Endodermal cell (in vitro differentiated cells): ENCODE measurements around the gene RNPS1. TPM values are rescaled to one million over a fixed set of nuclear protein-coding genes. Genes with fewer than 3 reads are reported as not detected.

ENCODE experiments used
- DNase-seq: peaks from one replicate; pipeline ENCODE4 v3.0.0-alpha.2; 2017
- H3K27ac ChIP-seq: 2 replicates; pipeline ENCODE4 v1.5.1; 2013; ENCODE audit warnings: mild to moderate bottlenecking, low read depth, low read length, moderate library complexity
- H3K27me3 ChIP-seq: 2 replicates; pipeline ENCODE4 v1.6.1; 2013; ENCODE audit warnings: mild to moderate bottlenecking, low read length, moderate library complexity; ENCODE audit not compliant: insufficient read depth, control insufficient read depth, poor library complexity, severe bottlenecking
- H3K36me3 ChIP-seq: 2 replicates; pipeline ENCODE4 v1.7.0; 2013; ENCODE audit warnings: mild to moderate bottlenecking, low read length, moderate library complexity; ENCODE audit not compliant: control insufficient read depth, insufficient read depth
- H3K4me1 ChIP-seq: one replicate; pipeline ENCODE4 v1.7.0; 2013; ENCODE audit warnings: low read length; ENCODE audit not compliant: control insufficient read depth, insufficient read depth
- H3K4me3 ChIP-seq: 2 replicates; pipeline ENCODE4 v1.5.1; 2013; ENCODE audit warnings: mild to moderate bottlenecking, low read length, moderate library complexity
- H3K9ac ChIP-seq: 2 replicates; pipeline ENCODE4 v1.6.1; 2013; ENCODE audit warnings: mild to moderate bottlenecking, low read length, moderate library complexity; ENCODE audit not compliant: poor library complexity, severe bottlenecking; ENCODE audit errors: extremely low read depth
- H3K9me3 ChIP-seq: 2 replicates; pipeline ENCODE4 v1.6.1; 2013; ENCODE audit warnings: mild to moderate bottlenecking, low read length, moderate library complexity; ENCODE audit not compliant: control insufficient read depth
- H3K27ac Mint-ChIP-seq: 2 replicates; pipeline ENCODE4 v1.8.0; 2020; ENCODE audit warnings: mixed read lengths
- H3K27me3 Mint-ChIP-seq: 2 replicates; pipeline ENCODE4 v1.8.0; 2021; ENCODE audit warnings: mild to moderate bottlenecking, mixed read lengths; ENCODE audit not compliant: insufficient read depth
- H3K36me3 Mint-ChIP-seq: 2 replicates; pipeline ENCODE4 v1.8.0; 2020; ENCODE audit warnings: low read depth, mixed read lengths
- H3K4me1 Mint-ChIP-seq: 2 replicates; pipeline ENCODE4 v1.8.0; 2020; ENCODE audit warnings: mixed read lengths
- H3K4me3 Mint-ChIP-seq: 2 replicates; pipeline ENCODE4 v1.8.0; 2020; ENCODE audit warnings: mild to moderate bottlenecking, moderate library complexity, mixed read lengths
- H3K9me3 Mint-ChIP-seq: 2 replicates; pipeline ENCODE4 v1.8.0; 2020; ENCODE audit warnings: mild to moderate bottlenecking, mixed read lengths
- WGBS, 2 experiments: methylation state at CpG; one replicate each; pipeline versions ENCODE4 v1.1.5 to v1.1.7; 2013; ENCODE audit warnings: missing lambda C conversion rate in 2 of 2, mixed read lengths in 1 of 2; ENCODE audit not compliant: insufficient coverage in 1 of 2, insufficient read length in 1 of 2; 5-methylcytosine and 5-hydroxymethylcytosine counted together
- microRNA-seq: library from miRNA; unstranded; fragments of <30 nt; microRNA quantifications from one replicate; pipeline ENCODE4 v1.2.0, GENCODE V29; 2020; ENCODE audit warnings: borderline microRNAs expressed
- total RNA-seq, 2 donors: library from RNA; stranded (reverse); fragmentation: NEBNext Ultra II Directional in 1 of 2; extraction: Animal tissue kit (Norgen Biotek cat#: 25700) in 1 of 2; gene quantifications; 2 replicates in 1 of 2; 3 replicates in 1 of 2; pipeline ENCODE4 v1.2.1, GENCODE V29; 2021
- TF ChIP-seq, protein P1 (sequence below): fragments of 200-600 bp; sonication (generic); conservative IDR thresholded peaks from 2 replicates; pipeline ENCODE4 v1.5.0; 2021; ENCODE audit warnings: antibody characterized with exemption, mild to moderate bottlenecking

Gene RNPS1
- total RNA-seq, 2 donors from 2014 or later: 273 to 289 TPM

DNA sequence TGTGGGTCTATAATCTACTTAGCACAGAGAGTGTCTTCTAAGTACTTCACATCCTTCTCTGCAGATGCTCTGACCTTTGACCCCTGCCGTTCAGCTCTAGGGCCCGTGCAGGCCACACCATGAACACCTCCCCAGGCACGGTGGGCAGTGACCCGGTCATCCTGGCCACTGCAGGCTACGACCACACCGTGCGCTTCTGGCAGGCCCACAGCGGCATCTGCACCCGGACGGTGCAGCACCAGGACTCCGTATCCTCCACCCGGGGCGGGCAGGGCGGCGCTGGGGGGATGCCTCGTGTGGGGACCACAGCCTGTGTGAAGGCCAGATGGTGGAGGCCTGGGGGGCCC lies 62.0 kb downstream of the RNPS1 start:
- Mint-ChIP-seq H3K36me3 (peaks cover 21% of the 10 kb centered on the region), H3K9me3 (peaks cover 5% of the 10 kb centered on the region), H3K4me3 (peak overlapping the region; percentile 68), H3K4me1 (peaks cover 2% of the 10 kb centered on the region), H3K27me3 (peaks cover 22% of the 10 kb centered on the region), H3K27ac (peak overlapping the region; percentile 61)
- H3K27ac ChIP-seq: no peak overlapping the region
- H3K27me3 ChIP-seq: no peaks in the 10 kb centered on the region
- H3K36me3 ChIP-seq: peaks cover 15% of the 10 kb centered on the region
- WGBS, 2 experiments: 0 to 26% methylated on average over 2 to 16 of the region's 16 CpGs
- H3K9ac ChIP-seq: peak overlapping the region; percentile 15
- peak overlapping the region; percentile 90 for H3K4me3 ChIP-seq
- TF ChIP-seq, protein P1, sequence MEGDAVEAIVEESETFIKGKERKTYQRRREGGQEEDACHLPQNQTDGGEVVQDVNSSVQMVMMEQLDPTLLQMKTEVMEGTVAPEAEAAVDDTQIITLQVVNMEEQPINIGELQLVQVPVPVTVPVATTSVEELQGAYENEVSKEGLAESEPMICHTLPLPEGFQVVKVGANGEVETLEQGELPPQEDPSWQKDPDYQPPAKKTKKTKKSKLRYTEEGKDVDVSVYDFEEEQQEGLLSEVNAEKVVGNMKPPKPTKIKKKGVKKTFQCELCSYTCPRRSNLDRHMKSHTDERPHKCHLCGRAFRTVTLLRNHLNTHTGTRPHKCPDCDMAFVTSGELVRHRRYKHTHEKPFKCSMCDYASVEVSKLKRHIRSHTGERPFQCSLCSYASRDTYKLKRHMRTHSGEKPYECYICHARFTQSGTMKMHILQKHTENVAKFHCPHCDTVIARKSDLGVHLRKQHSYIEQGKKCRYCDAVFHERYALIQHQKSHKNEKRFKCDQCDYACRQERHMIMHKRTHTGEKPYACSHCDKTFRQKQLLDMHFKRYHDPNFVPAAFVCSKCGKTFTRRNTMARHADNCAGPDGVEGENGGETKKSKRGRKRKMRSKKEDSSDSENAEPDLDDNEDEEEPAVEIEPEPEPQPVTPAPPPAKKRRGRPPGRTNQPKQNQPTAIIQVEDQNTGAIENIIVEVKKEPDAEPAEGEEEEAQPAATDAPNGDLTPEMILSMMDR: no peak
- H3K9me3 ChIP-seq: no peaks in the 10 kb centered on the region
- H3K4me1 ChIP-seq: no peaks in the 10 kb centered on the region
- no peak for DNase-seq

DNA sequence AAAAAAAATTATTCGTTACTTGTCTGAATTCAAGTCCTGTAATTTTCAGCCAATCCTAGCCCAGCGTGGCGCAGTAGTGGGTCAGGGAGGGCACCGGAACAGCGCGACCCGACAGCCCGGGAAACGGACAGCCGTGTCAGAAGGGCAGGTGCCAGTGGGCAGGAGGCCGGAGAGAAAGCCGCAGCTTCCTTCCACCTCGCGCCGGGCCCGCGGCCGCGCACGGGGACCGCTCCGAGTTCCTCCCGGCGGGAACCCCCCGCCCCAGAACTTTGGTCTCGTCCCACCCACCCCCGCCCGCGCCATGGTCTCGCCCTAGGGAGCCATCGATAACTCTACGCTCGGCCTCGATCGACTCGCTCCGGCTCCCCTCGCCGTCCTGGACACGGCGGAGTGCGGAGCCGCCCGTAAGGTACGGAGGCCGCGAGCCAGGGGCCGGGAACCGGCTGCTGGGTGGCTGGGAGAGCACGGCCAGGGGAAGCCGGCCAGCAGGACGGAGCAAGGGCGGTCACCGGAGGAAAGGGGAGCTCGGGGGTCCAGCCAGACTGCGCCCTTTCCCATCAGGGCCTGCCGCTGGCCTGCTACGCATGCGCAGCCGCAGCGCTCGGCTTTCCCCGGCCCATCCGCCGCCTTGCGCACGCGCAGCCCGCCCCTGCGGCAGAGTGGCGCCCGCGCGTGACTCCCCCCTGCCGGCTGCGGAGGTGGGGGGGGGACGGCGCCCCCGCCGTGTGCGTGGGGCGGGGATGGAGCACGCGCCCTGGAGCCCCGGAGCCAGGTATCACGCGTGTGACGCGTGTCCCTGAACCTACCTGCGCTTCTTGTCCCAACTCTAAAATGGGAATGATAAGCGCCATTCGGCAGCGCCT lies 62.6 kb downstream of the RNPS1 start, which contains the start of gene MLST8:
Gene MLST8, plus strand, starts transcription at position 351 of the 863 bp plus-strand sequence. CDS start 632 bp downstream, outside the sequence.
- H3K4me3 Mint-ChIP-seq: peak within 1 kb of the TSS; percentile 68
- no peaks in the 10 kb centered on the region for H3K4me1 ChIP-seq

DNA sequence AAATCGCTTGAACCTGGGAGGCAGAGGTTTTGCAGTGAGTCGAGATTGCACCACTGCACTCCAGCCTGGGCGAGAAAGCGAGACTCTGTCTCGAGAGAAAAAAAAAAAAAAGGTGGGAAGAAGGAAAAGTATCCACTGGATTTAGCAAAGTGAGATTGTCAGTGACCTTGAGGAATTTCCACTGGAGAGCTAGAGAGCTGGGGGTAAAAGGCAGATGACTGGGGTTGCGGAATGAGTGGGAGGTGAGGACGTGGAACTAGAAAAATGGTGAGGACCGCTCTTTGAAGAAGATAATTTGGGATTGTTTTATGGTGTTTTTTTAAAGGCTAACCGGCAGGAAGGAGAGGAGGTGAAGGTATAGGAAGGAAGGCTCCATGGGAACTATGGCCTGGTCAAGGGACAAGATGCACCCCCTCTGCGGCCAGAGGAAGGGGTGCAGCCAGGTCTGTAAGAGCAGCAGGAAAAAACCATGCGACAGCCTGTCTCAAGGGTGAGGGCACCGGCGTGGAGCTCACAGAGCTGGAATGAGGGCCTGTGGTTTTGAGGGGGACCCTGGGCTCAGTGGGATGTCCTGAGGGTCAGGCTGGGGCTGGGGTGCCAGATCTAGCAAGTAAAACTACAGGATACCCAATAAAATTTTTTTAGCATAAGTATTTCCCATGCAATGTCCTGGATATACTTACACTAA lies 63.4 kb downstream of the RNPS1 start:
- Mint-ChIP-seq H3K4me1 (peaks cover 2% of the 10 kb centered on the region), H3K4me3 (peak overlapping the region; percentile 68), H3K36me3 (peaks cover 21% of the 10 kb centered on the region), H3K27ac (no peak overlapping the region), H3K9me3 (peaks cover 5% of the 10 kb centered on the region), H3K27me3 (peaks cover 35% of the 10 kb centered on the region)
- Histone ChIP-seq H3K9me3 (no peaks in the 10 kb centered on the region), H3K27ac (no peak overlapping the region), H3K9ac (peak overlapping the region; percentile 55), H3K27me3 (peaks cover 10% of the 10 kb centered on the region), H3K36me3 (peaks cover 15% of the 10 kb centered on the region), H3K4me1 (no peaks in the 10 kb centered on the region), H3K4me3 (peak overlapping the region; percentile 90)
- no peak for DNase-seq
- TF ChIP-seq, protein P1: no peak
- WGBS, 2 experiments: 84 to 96% methylated on average over 10 to 13 of the region's 13 CpGs

More for the DNA sequence above, 62.6 kb downstream of the RNPS1 start, which contains the start of gene MLST8:
- peaks cover 21% of the 10 kb centered on the region for H3K36me3 Mint-ChIP-seq
- Histone ChIP-seq H3K9me3 (no peaks in the 10 kb centered on the region), H3K36me3 (peaks cover 15% of the 10 kb centered on the region), H3K27ac (peak within 1 kb of the TSS; percentile 68), H3K9ac (peak within 1 kb of the TSS; percentile 55), H3K27me3 (peaks cover 5% of the 10 kb centered on the region), H3K4me3 (peak within 1 kb of the TSS; percentile 90)
- H3K27ac Mint-ChIP-seq: peak within 1 kb of the TSS; percentile 75
- peak; percentile 92 for DNase-seq
- H3K9me3 Mint-ChIP-seq: peaks cover 5% of the 10 kb centered on the region
- 1% methylated on average over 33 to 93 of the region's 93 CpGs for WGBS, 2 experiments
- H3K4me1 Mint-ChIP-seq: peaks cover 2% of the 10 kb centered on the region
- TF ChIP-seq, protein P1: peak; percentile 43
- H3K27me3 Mint-ChIP-seq: peaks cover 28% of the 10 kb centered on the region

Small RNAs within 50 kb of the gene (microRNA-seq; reads per million reads assigned to microRNA genes)
- not detected for gene MIR3677
- gene MIR4717: not detected

Other genes with a start within 250 kb of the RNPS1 start
- 1 to 10 TPM; 1.2 to 1.9 TPM for gene NPW, start 248.3 kb downstream of the RNPS1 start, total RNA-seq
- gene NHERF2, start 241.2 kb downstream of the RNPS1 start, total RNA-seq: 10 to 100 TPM; 20.1 to 25.5 TPM
- 10 to 100 TPM; 43.2 to 46.1 TPM for gene NTHL1, start 220.3 kb downstream of the RNPS1 start, total RNA-seq
- 100 to 1,000 TPM; 166 to 192 TPM for gene TSC2, start 220.1 kb downstream of the RNPS1 start, total RNA-seq
- 100 to 1,000 TPM; 104 to 110 TPM for gene PKD1, start 132.2 kb downstream of the RNPS1 start, total RNA-seq
- 1 to 10 TPM; 3.2 to 4.9 TPM for gene RAB26, start 119.5 kb downstream of the RNPS1 start, total RNA-seq
- 100 to 1,000 TPM; 108 to 110 TPM for gene TRAF7, start 112.3 kb downstream of the RNPS1 start, total RNA-seq
- gene CASKIN1, start 71.5 kb downstream of the RNPS1 start, total RNA-seq: 1 to 10 TPM; 8.2 to 9.7 TPM
- gene MLST8, start 62.7 kb downstream of the RNPS1 start, total RNA-seq: 10 to 100 TPM; 60.3 to 70.8 TPM
- 10 to 100 TPM in 1 of 2 donors, 1 to 10 TPM in 1; 7.7 to 15.0 TPM for gene BRICD5, start 57.3 kb downstream of the RNPS1 start, total RNA-seq
- gene PGP, start 53.3 kb downstream of the RNPS1 start, total RNA-seq: 10 to 100 TPM; 31.0 to 32.0 TPM
- 10 to 100 TPM; 24.5 to 29.6 TPM for gene E4F1, start 44.5 kb downstream of the RNPS1 start, total RNA-seq
- gene DNASE1L2, start 31.7 kb downstream of the RNPS1 start, total RNA-seq: 1 to 10 TPM in 1 of 2 donors, under 1 TPM in 1; 0.35 to 1.3 TPM
- gene ECI1, start 16.5 kb downstream of the RNPS1 start, total RNA-seq: 10 to 100 TPM; 75.8 to 94.7 TPM
- gene ABCA3, start 72.6 kb upstream of the RNPS1 start, total RNA-seq: 1 to 10 TPM; 3.3 to 3.5 TPM
- 10 to 100 TPM; 50.8 to 58.9 TPM for gene CCNF, start 161.3 kb upstream of the RNPS1 start, total RNA-seq
- gene TEDC2, start 192.0 kb upstream of the RNPS1 start, total RNA-seq: 10 to 100 TPM; 44.0 to 57.6 TPM
- gene NTN3, start 203.2 kb upstream of the RNPS1 start, total RNA-seq: under 1 TPM; 0.48 to 0.62 TPM
- gene TBC1D24, start 207.0 kb upstream of the RNPS1 start, total RNA-seq: 10 to 100 TPM; 15.7 to 19.4 TPM
- gene ATP6V0C, start 245.8 kb upstream of the RNPS1 start, total RNA-seq: 100 to 1,000 TPM; 176 to 180 TPM